H9 (cell line): ENCODE measurements around the gene RNASEH2B. TPM values are rescaled to one million over a fixed set of nuclear protein-coding genes. Genes with fewer than 3 reads are reported as not detected.

ENCODE experiments used
- DNase-seq: peaks from one replicate; pipeline ENCODE4 v3.0.0-alpha.2; 2017
- H2AFZ ChIP-seq: one replicate; pipeline ENCODE4 v1.6.1; 2013; ENCODE audit warnings: mild to moderate bottlenecking, low read length, control low read depth, moderate library complexity
- H2AK5ac ChIP-seq: 2 replicates; pipeline ENCODE4 v1.6.1; 2013; ENCODE audit warnings: low read length, control low read depth, mixed read lengths; ENCODE audit not compliant: insufficient read length
- H2BK120ac ChIP-seq: one replicate; pipeline ENCODE4 v1.6.1; 2013; ENCODE audit warnings: low read depth, mild to moderate bottlenecking, low read length, control low read depth, inconsistent platforms; ENCODE audit not compliant: poor library complexity, severe bottlenecking
- H2BK12ac ChIP-seq: 2 replicates; pipeline ENCODE4 v1.6.1; 2013; ENCODE audit warnings: low read length, control low read depth, mixed read lengths, low read depth; ENCODE audit not compliant: insufficient read length
- H2BK15ac ChIP-seq: 2 replicates; pipeline ENCODE4 v1.6.1; 2013; ENCODE audit warnings: low read depth, low read length, control low read depth
- H2BK20ac ChIP-seq: one replicate; pipeline ENCODE4 v1.6.1; 2013; ENCODE audit warnings: low read depth, mild to moderate bottlenecking, low read length, control low read depth, inconsistent platforms; ENCODE audit not compliant: poor library complexity, severe bottlenecking
- H2BK5ac ChIP-seq: 2 replicates; pipeline ENCODE4 v1.6.1; 2013; ENCODE audit warnings: low read length, control low read depth, mixed read lengths; ENCODE audit not compliant: insufficient read length
- H3K14ac ChIP-seq: 2 replicates; pipeline ENCODE4 v1.6.1; 2013; ENCODE audit warnings: low read length, control low read depth; ENCODE audit not compliant: insufficient read depth
- H3K18ac ChIP-seq: 2 replicates; pipeline ENCODE4 v1.6.1; 2013; ENCODE audit warnings: low read depth, mild to moderate bottlenecking, mixed read lengths, low read length, control low read depth; ENCODE audit not compliant: insufficient read length
- H3K23ac ChIP-seq: 2 replicates; pipeline ENCODE4 v1.6.1; 2013; ENCODE audit warnings: low read length, control low read depth, mixed read lengths, low read depth; ENCODE audit not compliant: insufficient read length
- H3K23me2 ChIP-seq: 2 replicates; pipeline ENCODE4 v1.6.1; 2013; ENCODE audit warnings: low read depth, mild to moderate bottlenecking, mixed read lengths, low read length, control low read depth; ENCODE audit not compliant: insufficient read length, poor library complexity, severe bottlenecking
- H3K27ac ChIP-seq: 2 replicates; pipeline ENCODE4 v1.5.1; 2013; ENCODE audit warnings: low read length, control low read depth, mixed read lengths, low read depth; ENCODE audit not compliant: insufficient read length
- H3K27me3 ChIP-seq: 2 replicates; pipeline ENCODE4 v1.6.1; 2013; ENCODE audit warnings: low read length, control low read depth, inconsistent platforms; ENCODE audit not compliant: insufficient read depth
- H3K4ac ChIP-seq: 2 replicates; pipeline ENCODE4 v1.6.1; 2013; ENCODE audit warnings: low read depth, mild to moderate bottlenecking, control low read depth, inconsistent platforms, low read length, moderate library complexity
- H3K4me1 ChIP-seq: 2 replicates; pipeline ENCODE4 v1.6.1; 2013; ENCODE audit warnings: low read length, control low read depth, inconsistent platforms; ENCODE audit not compliant: insufficient read depth
- H3K4me2 ChIP-seq: 2 replicates; pipeline ENCODE4 v1.6.1; 2013; ENCODE audit warnings: low read length, control low read depth, mixed read lengths; ENCODE audit not compliant: insufficient read length, insufficient read depth
- H3K56ac ChIP-seq: 2 replicates; pipeline ENCODE4 v1.6.1; 2013; ENCODE audit warnings: low read depth, mild to moderate bottlenecking, mixed read lengths, low read length, control low read depth; ENCODE audit not compliant: insufficient read length
- H3K79me1 ChIP-seq: 2 replicates; pipeline ENCODE4 v1.6.1; 2013; ENCODE audit warnings: low read depth, mild to moderate bottlenecking, moderate library complexity, low read length, control low read depth, inconsistent platforms; ENCODE audit not compliant: insufficient read depth, poor library complexity, severe bottlenecking
- H3K79me2 ChIP-seq: 2 replicates; pipeline ENCODE4 v1.6.1; 2013; ENCODE audit warnings: low read length, control low read depth, inconsistent platforms; ENCODE audit not compliant: insufficient read depth
- H3K9ac ChIP-seq: 2 replicates; pipeline ENCODE4 v1.6.1; 2013; ENCODE audit warnings: low read length, control low read depth, mixed read lengths; ENCODE audit not compliant: insufficient read length; ENCODE audit errors: extremely low read depth
- H3K9me3 ChIP-seq: one replicate; pipeline ENCODE4 v1.6.1; 2013; ENCODE audit warnings: low read depth, low read length, inconsistent platforms; ENCODE audit not compliant: control insufficient read depth
- H3T11ph ChIP-seq: one replicate; pipeline ENCODE4 v1.6.1; 2013; ENCODE audit warnings: mild to moderate bottlenecking, low read length, control low read depth, inconsistent platforms
- H4K20me1 ChIP-seq: one replicate; pipeline ENCODE4 v1.6.1; 2013; ENCODE audit not compliant: control insufficient read depth, insufficient read length, insufficient read depth
- H4K5ac ChIP-seq: 2 replicates; pipeline ENCODE4 v1.6.1; 2013; ENCODE audit warnings: low read depth, mild to moderate bottlenecking, mixed read lengths, low read length, control low read depth; ENCODE audit not compliant: insufficient read length
- H4K8ac ChIP-seq: replicated peaks from 2 replicates; pipeline ENCODE4 v1.6.1; 2013; ENCODE audit warnings: low read length, control low read depth, mixed read lengths, low read depth; ENCODE audit not compliant: insufficient read length
- H4K91ac ChIP-seq: 2 replicates; pipeline ENCODE4 v1.6.1; 2013; ENCODE audit warnings: low read depth, mild to moderate bottlenecking, moderate library complexity, mixed read lengths, low read length, control low read depth; ENCODE audit not compliant: insufficient read length
- H3K27ac Mint-ChIP-seq, 3 experiments: 2 replicates in 2 of 3; 3 replicates in 1 of 3; pipeline ENCODE4 v1.8.0; 2020 to 2021; ENCODE audit warnings: mixed read lengths in 3 of 3, mild to moderate bottlenecking in 1 of 3, moderate library complexity in 1 of 3
- H3K27me3 Mint-ChIP-seq: 2 replicates; pipeline ENCODE4 v1.8.0; 2021; ENCODE audit warnings: low read depth, mild to moderate bottlenecking, moderate library complexity, mixed read lengths
- H3K36me3 Mint-ChIP-seq, 3 experiments: 2 replicates in 2 of 3; 3 replicates in 1 of 3; pipeline ENCODE4 v1.8.0; 2020 to 2021; ENCODE audit warnings: low read depth in 3 of 3, mixed read lengths in 3 of 3; ENCODE audit not compliant: insufficient read depth in 1 of 3
- H3K4me1 Mint-ChIP-seq, 2 experiments: 2 replicates each; pipeline ENCODE4 v1.8.0; 2020; ENCODE audit warnings: mixed read lengths in 2 of 2
- H3K4me3 Mint-ChIP-seq, 2 experiments: 2 replicates in 1 of 2; 3 replicates in 1 of 2; pipeline ENCODE4 v1.8.0; 2020 to 2021; ENCODE audit warnings: mild to moderate bottlenecking in 2 of 2, mixed read lengths in 2 of 2, moderate library complexity in 1 of 2
- H3K9me3 Mint-ChIP-seq, 2 experiments: 2 replicates in 1 of 2; 3 replicates in 1 of 2; pipeline ENCODE4 v1.8.0; 2020; ENCODE audit warnings: mild to moderate bottlenecking in 2 of 2, mixed read lengths in 2 of 2, moderate library complexity in 1 of 2
- WGBS: extraction: QIAGEN DNeasy Blood & Tissue Kit; methylation state at CpG from one replicate; pipeline ENCODE4 v1.1.7; 2013; ENCODE audit warnings: missing lambda C conversion rate, low lambda C conversion rate, mixed read lengths; ENCODE audit not compliant: insufficient read length; ENCODE audit errors: extremely low coverage; 5-methylcytosine and 5-hydroxymethylcytosine counted together
- total RNA-seq: library from RNA; stranded (reverse); gene quantifications from 2 replicates; pipeline ENCODE4 v1.2.1, GENCODE V29; 2021
- TF ChIP-seq, protein P1 (sequence below): fragments of 200-600 bp; sonication (generic); conservative IDR thresholded peaks from 3 replicates; pipeline ENCODE4 v1.8.0; 2021; ENCODE audit warnings: antibody characterized with exemption, mild to moderate bottlenecking

RNASEH2B gene
- total RNA-seq, 1 experiment from 2014 or later, result 53.9 TPM

DNA sequence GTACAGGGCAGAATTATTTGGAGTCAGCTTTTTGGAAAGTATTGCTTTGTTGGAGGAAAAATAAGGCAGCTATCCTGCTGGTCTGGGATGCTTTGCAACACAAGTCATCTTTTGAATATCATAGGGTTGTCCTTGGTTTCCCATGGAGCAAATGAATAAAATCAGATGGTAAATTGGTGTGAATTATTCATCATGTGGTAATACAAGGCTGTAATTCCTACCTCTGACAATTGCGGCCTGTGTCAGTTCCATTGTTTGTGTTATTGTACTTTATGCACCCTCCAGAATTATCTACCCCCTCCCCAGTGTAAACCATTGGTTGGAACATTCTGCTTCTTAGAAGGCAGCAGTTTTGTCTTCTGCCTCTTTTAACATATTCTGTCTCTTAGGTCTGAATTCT is 46.2 kb downstream of the RNASEH2B start:
- H3K56ac ChIP-seq, result no peak overlapping the region
- Mint-ChIP-seq H3K27me3 (no peaks in the 10 kb centered on the region), H3K4me3 (no peak overlapping the region), H3K27ac (no peak overlapping the region), H3K36me3 (peaks cover 0 to 4% (median 2%) of the 10 kb centered on the region in 3 experiments; a peak in 2 of 7 replicates), H3K4me1 (peaks cover 9% of the 10 kb centered on the region in 2 experiments), H3K9me3 (no peaks in the 10 kb centered on the region)
- H3K27me3 ChIP-seq, result no peaks in the 10 kb centered on the region
- no peak overlapping the region for H2BK12ac ChIP-seq
- H3K9me3 ChIP-seq, result no peaks in the 10 kb centered on the region
- H3K18ac ChIP-seq, result no peak overlapping the region
- no CpG with 5 or more reads among the region's 1 CpG for WGBS
- TF ChIP-seq, protein P1, sequence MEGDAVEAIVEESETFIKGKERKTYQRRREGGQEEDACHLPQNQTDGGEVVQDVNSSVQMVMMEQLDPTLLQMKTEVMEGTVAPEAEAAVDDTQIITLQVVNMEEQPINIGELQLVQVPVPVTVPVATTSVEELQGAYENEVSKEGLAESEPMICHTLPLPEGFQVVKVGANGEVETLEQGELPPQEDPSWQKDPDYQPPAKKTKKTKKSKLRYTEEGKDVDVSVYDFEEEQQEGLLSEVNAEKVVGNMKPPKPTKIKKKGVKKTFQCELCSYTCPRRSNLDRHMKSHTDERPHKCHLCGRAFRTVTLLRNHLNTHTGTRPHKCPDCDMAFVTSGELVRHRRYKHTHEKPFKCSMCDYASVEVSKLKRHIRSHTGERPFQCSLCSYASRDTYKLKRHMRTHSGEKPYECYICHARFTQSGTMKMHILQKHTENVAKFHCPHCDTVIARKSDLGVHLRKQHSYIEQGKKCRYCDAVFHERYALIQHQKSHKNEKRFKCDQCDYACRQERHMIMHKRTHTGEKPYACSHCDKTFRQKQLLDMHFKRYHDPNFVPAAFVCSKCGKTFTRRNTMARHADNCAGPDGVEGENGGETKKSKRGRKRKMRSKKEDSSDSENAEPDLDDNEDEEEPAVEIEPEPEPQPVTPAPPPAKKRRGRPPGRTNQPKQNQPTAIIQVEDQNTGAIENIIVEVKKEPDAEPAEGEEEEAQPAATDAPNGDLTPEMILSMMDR, result no peak
- H3K79me1 ChIP-seq, result no peaks in the 10 kb centered on the region
- no peak overlapping the region for H3T11ph ChIP-seq
- no peak overlapping the region for H2AFZ ChIP-seq
- H4K5ac ChIP-seq, result no peak overlapping the region
- no peak overlapping the region for H2BK5ac ChIP-seq
- H3K9ac ChIP-seq, result no peak overlapping the region
- H4K8ac ChIP-seq, result no peak overlapping the region
- H4K91ac ChIP-seq, result no peak overlapping the region
- H2BK15ac ChIP-seq, result no peak overlapping the region
- H3K14ac ChIP-seq, result no peak overlapping the region
- H3K4me1 ChIP-seq, result no peaks in the 10 kb centered on the region; the same call in 1 of the 2 replicates
- no peak overlapping the region for H2BK20ac ChIP-seq
- no peak overlapping the region for H3K23ac ChIP-seq
- no peak overlapping the region for H3K27ac ChIP-seq
- H2AK5ac ChIP-seq, result no peak overlapping the region
- H3K23me2 ChIP-seq, result no peaks in the 10 kb centered on the region
- H3K4me2 ChIP-seq, result no peak overlapping the region
- no peak overlapping the region for H2BK120ac ChIP-seq
- no peaks in the 10 kb centered on the region for H3K79me2 ChIP-seq
- no peak for DNase-seq
- no peak overlapping the region for H3K4ac ChIP-seq
- H4K20me1 ChIP-seq, result no peaks in the 10 kb centered on the region
